IMR-90 (cell line): ENCODE results near the gene SYNE1. TPM values are rescaled to one million over a fixed set of nuclear protein-coding genes. Genes with fewer than 3 reads are reported as not detected.

ENCODE experiments used
- ATAC-seq: fragments of 200-7000 bp; cut with Tn5 transposase; 2 replicates; pipeline ENCODE4 v1.9.1; 2020; ENCODE audit warnings: low read depth, mild to moderate bottlenecking, moderate library complexity
- BruUV-seq: library from RNA; stranded (reverse); fragments of 400-500 nt; replicated peaks from 2 replicates; lab custom pipeline; 2021; lab: Mats Ljungman, UMichigan
- CTCF ChIA-PET: fragments of 300-600 bp; formaldehyde crosslinking; extraction: SDS; loops from one replicate; lab custom pipeline; 2021; ENCODE audit warnings: antibody characterized with exemption; lab: Yijun Ruan, JAX
- POLR2A ChIA-PET: fragments of 300-600 bp; sonication (Branson Sonifier 250); formaldehyde crosslinking; loops from one replicate; lab custom pipeline; 2022; ENCODE audit warnings: antibody characterized with exemption; ENCODE audit not compliant: unreplicated experiment; lab: Charles Lee
- DNase-seq: peaks from one replicate; pipeline ENCODE4 v3.0.0; 2013
- H2AFZ ChIP-seq: replicated peaks from 2 replicates; pipeline ENCODE3; 2013; ENCODE audit warnings: low read length, mild to moderate bottlenecking; ENCODE audit not compliant: poor library complexity
- H2AK5ac ChIP-seq: 2 replicates; pipeline ENCODE4 v1.6.1; 2013; ENCODE audit warnings: low read depth, low read length, inconsistent platforms
- H2AK9ac ChIP-seq: replicated peaks from 2 replicates; pipeline ENCODE3; 2013; ENCODE audit warnings: mild to moderate bottlenecking, low read depth, low read length, moderate library complexity; ENCODE audit not compliant: poor library complexity
- H2BK120ac ChIP-seq: 2 replicates; pipeline ENCODE4 v1.6.1; 2013; ENCODE audit warnings: low read depth, low read length, inconsistent platforms
- H2BK15ac ChIP-seq: 3 replicates; pipeline ENCODE4 v1.6.1; 2013; ENCODE audit warnings: low read depth, low read length, inconsistent platforms
- H2BK20ac ChIP-seq: 2 replicates; pipeline ENCODE4 v1.6.1; 2013; ENCODE audit warnings: low read depth, mild to moderate bottlenecking, inconsistent platforms, low read length, moderate library complexity
- H2BK5ac ChIP-seq: 2 replicates; pipeline ENCODE4 v1.6.1; 2013; ENCODE audit warnings: mild to moderate bottlenecking, low read depth, low read length, inconsistent platforms; ENCODE audit not compliant: poor library complexity, severe bottlenecking
- H3K14ac ChIP-seq: replicated peaks from 2 replicates; pipeline ENCODE4 v1.6.1; 2013; ENCODE audit warnings: low read depth, low read length, inconsistent platforms
- H3K18ac ChIP-seq: 2 replicates; pipeline ENCODE4 v1.6.1; 2013; ENCODE audit warnings: low read depth, low read length, control low read depth
- H3K23ac ChIP-seq: 2 replicates; pipeline ENCODE4 v1.6.1; 2013; ENCODE audit warnings: low read depth, low read length, inconsistent platforms
- H3K27ac ChIP-seq: 2 replicates; pipeline ENCODE4 v1.5.1; 2013; ENCODE audit warnings: mild to moderate bottlenecking, control low read depth, low read length; ENCODE audit not compliant: insufficient read depth
- H3K27me3 ChIP-seq: 2 replicates; pipeline ENCODE4 v1.6.1; 2013; ENCODE audit warnings: low read length; ENCODE audit not compliant: control insufficient read depth, insufficient read depth
- H3K36me3 ChIP-seq: 2 replicates; pipeline ENCODE4 v1.6.1; 2013; ENCODE audit warnings: low read length, mixed read lengths; ENCODE audit not compliant: control insufficient read depth, insufficient read depth
- H3K4ac ChIP-seq: 2 replicates; pipeline ENCODE4 v1.6.1; 2013; ENCODE audit warnings: low read depth, low read length, inconsistent platforms
- H3K4me1 ChIP-seq: 2 replicates; pipeline ENCODE4 v1.6.1; 2013; ENCODE audit warnings: low read length, mixed read lengths; ENCODE audit not compliant: control insufficient read depth, insufficient read depth
- H3K4me2 ChIP-seq: 2 replicates; pipeline ENCODE4 v1.6.1; 2013; ENCODE audit warnings: low read depth, mild to moderate bottlenecking, control low read depth, low read length, moderate library complexity
- H3K4me3 ChIP-seq: 2 replicates; pipeline ENCODE4 v1.5.1; 2013; ENCODE audit warnings: low read depth, mild to moderate bottlenecking, control low read depth, low read length, moderate library complexity; ENCODE audit not compliant: insufficient read depth
- H3K56ac ChIP-seq: 2 replicates; pipeline ENCODE4 v1.6.1; 2013; ENCODE audit warnings: low read length, inconsistent platforms; ENCODE audit not compliant: insufficient read depth; ENCODE audit errors: extremely low read depth
- H3K79me1 ChIP-seq, 2 experiments: 2 replicates each; pipeline ENCODE4 v1.6.1; 2013; ENCODE audit warnings: low read length in 2 of 2, inconsistent platforms in 1 of 2, low read depth in 1 of 2
- H3K9ac ChIP-seq: 2 replicates; pipeline ENCODE4 v1.6.1; 2013; ENCODE audit warnings: low read depth, low read length, control low read depth
- H3K9me1 ChIP-seq: 2 replicates; pipeline ENCODE4 v1.6.1; 2013; ENCODE audit warnings: low read length, inconsistent platforms; ENCODE audit not compliant: insufficient read depth
- H3K9me3 ChIP-seq: 2 replicates; pipeline ENCODE4 v1.6.1; 2013; ENCODE audit warnings: low read length; ENCODE audit not compliant: control insufficient read depth, insufficient read depth
- H4K20me1 ChIP-seq: 2 replicates; pipeline ENCODE4 v1.6.1; 2013; ENCODE audit warnings: low read length, inconsistent platforms; ENCODE audit not compliant: insufficient read depth
- H4K5ac ChIP-seq: 2 replicates; pipeline ENCODE4 v1.6.1; 2013; ENCODE audit warnings: mild to moderate bottlenecking, low read depth, low read length, control low read depth
- H4K8ac ChIP-seq, 2 experiments: 2 replicates each; pipeline ENCODE4 v1.6.1; 2013; ENCODE audit warnings: low read depth in 2 of 2, low read length in 2 of 2, control low read depth in 1 of 2, inconsistent platforms in 1 of 2
- H4K91ac ChIP-seq: 2 replicates; pipeline ENCODE4 v1.6.1; 2013; ENCODE audit warnings: low read depth, low read length, inconsistent platforms; ENCODE audit not compliant: insufficient read depth
- CHD1 ChIP-seq: IDR thresholded peaks from 2 replicates; pipeline ENCODE4 v1.6.1; 2012; ENCODE audit warnings: low read depth, low read length, improper control_type of control experiment
- ELK1 ChIP-seq: fragments of 150-350 bp; IDR thresholded peaks from 2 replicates; pipeline ENCODE4 v1.6.1; 2016; ENCODE audit warnings: low read depth, mild to moderate bottlenecking, low read length, moderate library complexity, borderline replicate concordance
- FOS ChIP-seq: fragments of 150-350 bp; IDR thresholded peaks from 2 replicates; pipeline ENCODE4 v1.6.1; 2016; ENCODE audit warnings: low read depth, low read length
- NFE2L2 ChIP-seq: fragments of 150-350 bp; IDR thresholded peaks from 2 replicates; pipeline ENCODE4 v1.6.1; 2016; ENCODE audit warnings: low read depth, mild to moderate bottlenecking, low read length
- POLR2A ChIP-seq: IDR thresholded peaks from 2 replicates; pipeline ENCODE4 v1.6.1; 2012; ENCODE audit warnings: mild to moderate bottlenecking, low read depth, low read length
- RCOR1 ChIP-seq: IDR thresholded peaks from 2 replicates; pipeline ENCODE4 v1.6.1; 2012; ENCODE audit warnings: mild to moderate bottlenecking, low read length, improper control_type of control experiment; ENCODE audit not compliant: insufficient replicate concordance
- WGBS, 2 experiments: methylation state at CpG; one replicate each; pipeline versions ENCODE4 v1.1.5 to v1.1.7; 2013; ENCODE audit warnings: missing lambda C conversion rate in 2 of 2; ENCODE audit not compliant: insufficient read length in 1 of 2; ENCODE audit errors: extremely low coverage in 2 of 2; 5-methylcytosine and 5-hydroxymethylcytosine counted together
- dilution Hi-C: fragments of 300-500 bp; cut with HindIII; formaldehyde crosslinking; loops from one replicate; pipeline ENCODE4 v1.14.3; 2018; ENCODE audit warnings: low sequenced_read_pairs; ENCODE audit not compliant: unreplicated experiment
- in situ Hi-C: fragments of 300-500 bp; cut with MboI; formaldehyde crosslinking; loops from 3 replicates; pipeline ENCODE4 v1.14.3; 2019; ENCODE audit warnings: low sequenced_read_pairs, inconsistent platforms, mixed read lengths
- intact Hi-C: fragments of 100-400 bp; cut with micrococcal nuclease; formaldehyde crosslinking; loops from 2 replicates; pipeline ENCODE4 v1.10.0; 2022
- polyA plus RNA-seq, 3 experiments: library from polyadenylated mRNA; depleted of rRNA; stranded (reverse); fragments of >200 nt; gene quantifications; 2 replicates each; pipeline ENCODE4 v1.2.3, GENCODE V29; 2012; ENCODE audit warnings: low replicate concordance in 1 of 3
- total RNA-seq: library from RNA; depleted of rRNA; stranded (reverse); fragments of >200 nt; gene quantifications from 2 replicates; pipeline ENCODE4 v1.2.3, GENCODE V29; 2012

The SYNE1 gene
- total and polyA plus RNA-seq, 2 of the 4 experiments (the other 2 are of a cell fraction), result 34.1 to 159 TPM

- dilution Hi-C loops, result no loop called here
- Histone ChIP-seq H4K8ac (no peak overlapping the region), H3K4me3 (no peak overlapping the region), H3K56ac (no peak overlapping the region), H3K23ac (no peak overlapping the region), H3K36me3 (no peaks in the 10 kb centered on the region), H3K79me1 (peaks cover 4 to 16% of the 10 kb centered on the region in 2 experiments; a peak in 3 of 4 replicates), H2BK5ac (no peak overlapping the region), H2BK120ac (no peak overlapping the region), H3K9me1 (no peaks in the 10 kb centered on the region; the same call in 1 of the 2 replicates), H4K91ac (no peak overlapping the region), H3K27me3 (no peaks in the 10 kb centered on the region), H2BK15ac (no peak overlapping the region), H2AFZ (no peak overlapping the region), H4K20me1 (no peaks in the 10 kb centered on the region), H3K4ac (no peak overlapping the region), H2AK5ac (no peak overlapping the region), H2AK9ac (no peak overlapping the region), H2BK20ac (no peak overlapping the region), H3K14ac (no peak overlapping the region), H3K27ac (no peak overlapping the region), H3K9ac (no peak overlapping the region), H4K5ac (no peak overlapping the region), H3K9me3 (no peaks in the 10 kb centered on the region), H3K4me1 (no peaks in the 10 kb centered on the region), H3K4me2 (no peak overlapping the region), H3K18ac (no peak overlapping the region)
- intact Hi-C loops, result no loop called here
- DNase-seq (peak; percentile 4), ATAC-seq (no peak)
- WGBS, 2 experiments, result no CpG with 5 or more reads among the region's 2 CpGs
- TF ChIP-seq RCOR1, result no peak
- no peak for TF ChIP-seq NFE2L2
- no peak for TF ChIP-seq CHD1
- TF ChIP-seq ELK1, result no peak
- no peak for TF ChIP-seq POLR2A
- no peak for TF ChIP-seq FOS
- ChIA-PET CTCF (interaction anchor here (1.1 kb wide), 1 partner anchor 10 kb away, joined by 3 read pairs; no protein-coding TSS in a partner anchor), POLR2A (no interaction called here)
- in situ Hi-C loops, result no loop called here
- no TSS peak for BruUV-seq
These were observed 31.2 kb downstream of the SYNE1 start for GRCh38 chr6:152605941-152606340.
